Measurements from ENCODE around the gene CCL4L2.

GRCh38 chr17:36193216-36193775 lies 17.6 kb upstream of the CCL4L2 start:
- TF ChIP-seq CTCF (IDR thresholded peaks at IDR 0.05; ENCODE audit: insufficient read depth, low read length) = no peak
- TF ChIP-seq POLR2AphosphoS5 (IDR thresholded peaks at IDR 0.05; ENCODE audit: low read depth) = no peak
- no peak for TF ChIP-seq REST (IDR thresholded peaks at IDR 0.05; ENCODE audit: insufficient replicate concordance, low read depth)
- no peak for TF ChIP-seq GABPA (IDR thresholded peaks at IDR 0.05; ENCODE audit: low read depth)
- TF ChIP-seq SPI1 (IDR thresholded peaks at IDR 0.05; ENCODE audit: borderline replicate concordance, low read depth) = no peak
